Measurements from ENCODE around the gene SEC61A2.
"Not testable (repeated sequence)": the region's sequence is repeated elsewhere in the genome, so short reads cannot be mapped to it uniquely, and the experiment has no call there.

Gene SEC61A2

DNA sequence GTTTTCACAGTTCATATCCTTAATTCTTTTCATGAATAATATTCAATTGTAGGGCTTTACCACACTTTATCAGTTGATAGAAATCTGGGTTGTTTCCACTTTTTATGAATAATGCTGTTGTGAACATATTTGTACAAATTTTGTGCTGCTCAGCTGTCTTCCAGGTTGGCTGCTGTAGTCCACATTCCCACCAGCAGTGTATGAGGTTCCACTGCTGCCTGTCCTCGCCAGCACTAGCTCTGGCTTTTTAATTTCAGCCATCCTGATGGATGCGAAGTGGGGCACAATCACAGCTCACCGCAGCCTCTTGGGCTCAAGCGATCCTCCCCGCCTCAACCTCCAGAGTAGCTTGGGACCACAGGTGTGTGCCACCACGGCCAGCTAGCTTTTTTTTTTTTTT lies 33.5 kb downstream of the SEC61A2 start:
- no peak for DNase-seq

- DNase-seq = no peak
Measured at GRCh38 chr10:12164085-12164484, 34.6 kb downstream of the SEC61A2 start.

DNA sequence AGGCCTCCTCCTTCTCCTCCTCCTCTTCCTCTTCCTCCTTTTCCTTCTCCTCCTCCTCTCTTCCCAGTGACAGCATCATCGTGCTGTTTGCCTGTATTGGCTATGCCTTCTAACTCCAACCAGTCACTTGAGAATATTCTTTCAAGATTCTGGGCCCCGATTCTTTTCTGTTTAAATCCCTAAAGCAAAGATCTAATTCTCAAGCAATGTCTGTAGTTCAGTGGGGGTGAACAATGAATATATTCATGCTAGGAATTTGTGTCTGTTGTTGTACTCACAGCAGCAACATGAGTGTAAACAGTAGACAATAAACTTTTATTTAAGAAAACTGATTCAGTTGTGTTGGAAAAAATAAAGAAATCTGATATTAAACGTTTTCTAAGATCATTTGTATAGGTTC lies 35.6 kb downstream of the SEC61A2 start:
- no peak for DNase-seq

DNA sequence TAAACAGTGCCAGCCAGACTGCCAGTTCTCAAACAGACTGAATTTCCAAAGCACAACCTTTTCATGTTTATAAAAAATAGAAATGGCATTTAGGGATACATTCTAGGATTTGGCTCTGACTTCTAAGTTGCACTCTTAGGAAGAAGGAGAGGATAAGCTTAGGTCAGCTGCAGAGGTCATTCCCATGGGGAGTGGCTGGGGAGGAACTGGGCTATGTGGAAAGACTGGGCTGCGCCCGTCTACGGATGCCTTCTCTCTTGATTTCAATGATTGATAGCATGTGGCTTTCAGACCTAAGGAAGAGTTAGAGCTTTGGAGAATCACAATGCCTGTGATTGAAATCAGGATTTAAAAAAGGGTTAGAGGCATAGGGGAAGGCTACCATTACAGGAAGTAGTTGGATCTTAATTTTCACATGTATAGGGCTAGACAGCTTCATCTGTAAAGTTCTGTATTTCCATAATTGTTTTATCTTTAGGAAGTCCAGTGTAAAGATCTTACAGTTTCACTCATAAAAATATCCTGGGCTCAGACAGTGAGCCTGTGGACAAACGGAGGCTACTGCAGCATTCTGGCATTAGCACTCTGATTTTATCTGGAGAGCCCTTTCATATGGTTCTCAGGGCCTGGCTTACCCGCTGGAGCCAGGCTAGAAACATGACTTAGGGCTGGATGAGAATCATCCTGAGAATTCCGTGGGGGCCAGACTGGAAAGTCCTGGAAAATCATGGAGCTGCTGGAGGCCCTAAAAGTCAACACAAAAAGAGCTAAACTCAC lies 36.7 kb downstream of the SEC61A2 start:
- DNase-seq = no peak

GRCh38 chr10:12171512-12171911 lies 42.0 kb downstream of the SEC61A2 start:
- DNase-seq = not testable (repeated sequence)

DNA sequence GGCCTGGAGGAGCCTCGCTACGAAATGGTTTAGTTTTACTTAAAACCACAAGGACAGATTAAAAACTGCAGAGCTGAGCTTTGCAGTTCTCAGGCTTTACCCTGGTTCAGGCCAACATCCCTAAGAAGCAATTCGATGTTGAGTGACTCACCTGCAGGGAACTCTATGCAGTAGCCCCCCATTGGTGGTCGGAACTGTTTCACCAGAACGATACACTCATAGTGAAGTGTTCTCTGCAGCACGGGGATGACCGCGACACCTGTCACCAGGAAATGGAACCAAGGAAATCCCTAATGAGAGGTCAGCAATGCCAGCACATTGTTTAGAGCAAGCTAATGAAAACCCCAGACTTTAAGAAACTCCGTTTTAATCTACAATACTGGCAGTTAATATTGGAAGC lies 48.2 kb downstream of the SEC61A2 start:
- DNase-seq = no peak

GRCh38 chr10:12179606-12180170 lies 50.2 kb downstream of the SEC61A2 start:
- no peak for DNase-seq

GRCh38 chr10:12180221-12180974 lies 50.9 kb downstream of the SEC61A2 start:
- DNase-seq = no peak

GRCh38 chr10:12181065-12181775 lies 51.7 kb downstream of the SEC61A2 start:
- DNase-seq = peak; percentile 90

- DNase-seq = no peak
Measured at GRCh38 chr10:12184165-12184564, 54.7 kb downstream of the SEC61A2 start.

DNA sequence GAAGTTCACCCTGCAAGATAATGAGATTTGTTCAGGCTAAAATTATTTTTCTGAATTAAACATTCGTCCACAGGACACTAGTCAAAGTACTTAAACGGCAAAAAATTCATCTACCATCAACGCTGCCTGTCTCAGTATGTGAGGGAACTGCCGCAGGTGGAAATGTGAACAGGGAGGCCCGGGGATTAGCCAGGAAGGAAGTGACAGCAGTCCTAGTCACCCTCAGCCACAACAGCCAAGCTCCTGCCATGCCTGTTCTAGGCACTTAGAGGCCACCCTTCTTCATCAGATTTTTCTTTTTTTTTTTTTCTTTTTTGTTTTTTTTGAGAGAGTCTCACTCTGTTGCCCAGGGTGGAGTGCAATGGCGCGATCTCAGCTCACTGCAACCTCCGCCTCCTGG lies 56.8 kb downstream of the SEC61A2 start:
- peak; percentile 38 for DNase-seq

DNA sequence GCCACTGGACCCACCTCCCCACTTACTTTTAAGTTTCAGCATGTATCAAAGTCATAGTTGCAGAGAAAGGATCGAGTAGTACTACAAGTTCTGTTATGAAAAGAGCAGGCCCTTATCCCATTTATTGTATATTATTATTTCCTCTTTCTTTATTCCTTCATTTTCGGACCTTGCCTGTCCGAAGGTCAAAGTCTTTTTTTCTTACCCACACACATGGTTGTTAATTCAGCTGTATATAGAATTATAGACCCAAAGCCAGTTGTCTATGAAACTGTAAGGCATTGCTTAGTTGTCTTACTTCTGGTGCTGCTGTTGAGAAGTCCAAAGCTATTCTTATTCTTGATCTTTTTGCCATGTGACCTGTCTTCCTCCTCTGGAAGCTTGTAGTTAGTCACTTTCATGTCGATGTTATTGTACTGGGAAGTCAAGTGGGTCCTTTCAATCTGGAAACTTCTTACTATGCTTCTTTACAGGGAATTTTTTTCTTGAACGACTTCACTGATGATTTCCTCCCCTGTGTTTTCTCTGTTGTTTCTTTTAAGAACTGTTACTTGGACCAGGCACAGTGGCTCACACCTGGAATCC lies 57.9 kb downstream of the SEC61A2 start:
- DNase-seq = no peak

- no peak for DNase-seq
Measured at GRCh38 chr10:12188656-12189055, 59.2 kb downstream of the SEC61A2 start.

- no peak for DNase-seq
Measured at GRCh38 chr10:12189426-12189825, 59.9 kb downstream of the SEC61A2 start.

DNA sequence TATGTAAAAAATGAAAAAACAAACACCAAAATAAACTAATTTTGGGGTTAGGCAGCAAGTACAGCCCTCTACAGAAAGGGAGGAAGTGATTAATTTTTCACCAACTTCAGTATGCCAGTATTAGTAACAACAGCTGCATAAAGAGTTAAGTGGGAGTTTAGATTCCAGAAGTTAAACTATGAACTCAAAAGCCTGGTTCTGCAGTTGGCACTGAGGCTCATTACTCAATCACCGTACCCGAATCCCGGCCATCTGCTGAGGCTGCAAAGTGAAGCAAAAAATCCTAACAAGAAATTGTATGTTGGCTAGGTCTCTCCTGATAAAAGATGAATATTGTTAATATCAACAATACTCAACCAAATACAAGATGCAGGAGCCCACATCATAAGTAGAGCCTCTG lies 62.2 kb downstream of the SEC61A2 start:
- peak; percentile 24 for DNase-seq

DNA sequence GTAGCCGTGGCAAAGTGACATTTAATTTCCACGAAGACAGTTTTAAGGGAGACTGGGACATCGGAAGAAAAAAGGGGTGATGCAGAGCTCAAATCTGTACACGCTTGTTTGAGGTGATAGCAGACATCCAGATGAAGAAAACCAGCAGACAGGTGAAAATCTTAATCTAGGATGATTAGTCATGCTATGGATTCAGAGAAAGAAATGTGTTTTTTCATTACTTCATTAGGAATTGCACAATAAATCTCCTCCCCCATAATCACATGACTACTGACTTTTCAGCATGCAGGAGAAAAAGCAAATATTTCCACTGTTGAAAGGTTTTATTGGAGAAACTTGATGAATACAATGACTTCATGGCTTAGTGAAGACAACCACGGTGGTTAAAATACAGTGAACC lies 63.7 kb downstream of the SEC61A2 start:
- no peak for DNase-seq

GRCh38 chr10:12194752-12195271 lies 65.3 kb downstream of the SEC61A2 start:
- DNase-seq = peak; percentile 52

- no peak for DNase-seq
Measured at GRCh38 chr10:12195281-12195602, 65.8 kb downstream of the SEC61A2 start.

DNA sequence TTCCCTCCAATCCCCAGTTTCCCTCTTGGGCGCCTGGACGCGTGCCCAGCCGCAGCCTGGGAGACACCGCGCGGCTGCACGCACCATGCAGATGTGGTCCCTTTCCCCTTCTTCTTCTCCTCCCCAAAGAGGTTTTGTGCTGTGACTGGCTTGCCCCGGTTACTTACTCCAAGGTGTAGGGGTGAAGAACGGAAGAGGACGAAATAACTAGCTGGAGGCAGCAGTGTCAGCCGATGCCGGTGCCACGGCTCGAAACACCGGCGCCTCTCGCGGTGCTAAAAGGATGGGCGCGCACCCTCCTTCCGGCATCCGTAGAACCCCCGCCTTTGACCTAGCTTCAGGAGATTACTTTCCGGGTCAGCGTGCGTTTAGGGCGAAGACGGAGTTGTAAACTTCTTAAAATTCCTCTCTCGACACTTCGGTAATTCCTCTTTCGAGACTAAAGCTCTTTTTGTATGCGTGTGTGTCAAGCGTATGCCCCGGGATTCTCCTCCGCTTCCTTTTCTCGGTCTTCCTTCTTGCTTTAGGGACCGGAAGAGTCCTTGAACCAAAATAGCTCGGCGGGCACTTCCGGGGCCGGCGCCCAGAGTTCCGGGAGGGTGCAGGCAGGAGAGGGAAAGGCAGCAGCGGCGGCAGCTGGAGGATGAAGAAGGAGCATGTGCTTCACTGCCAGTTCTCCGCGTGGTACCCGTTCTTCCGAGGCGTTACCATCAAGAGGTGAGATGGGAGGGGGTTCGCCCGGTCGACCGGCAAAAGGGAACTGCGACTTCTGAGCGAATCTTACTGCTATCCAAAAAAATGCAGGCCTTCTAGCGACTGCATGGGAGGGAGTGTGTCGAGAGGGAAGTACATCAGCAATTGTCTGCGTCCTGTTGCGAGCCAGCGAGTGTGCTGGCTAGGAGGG lies 66.4 kb downstream of the SEC61A2 start, which contains the start of the genes CDC123 and NUDT5:
TSS of gene CDC123 (plus strand) at position 586 of the 904 bp plus-strand sequence. CDS start at position 644, 58 bp downstream.
TSS of gene NUDT5 (minus strand) at position 289 of the 904 bp plus-strand sequence. CDS start 9,600 bp downstream, outside the sequence.
- DNase-seq = peak; percentile 92

- no peak for DNase-seq
Measured at GRCh38 chr10:12196531-12197211, 67.2 kb downstream of the SEC61A2 start.

DNA sequence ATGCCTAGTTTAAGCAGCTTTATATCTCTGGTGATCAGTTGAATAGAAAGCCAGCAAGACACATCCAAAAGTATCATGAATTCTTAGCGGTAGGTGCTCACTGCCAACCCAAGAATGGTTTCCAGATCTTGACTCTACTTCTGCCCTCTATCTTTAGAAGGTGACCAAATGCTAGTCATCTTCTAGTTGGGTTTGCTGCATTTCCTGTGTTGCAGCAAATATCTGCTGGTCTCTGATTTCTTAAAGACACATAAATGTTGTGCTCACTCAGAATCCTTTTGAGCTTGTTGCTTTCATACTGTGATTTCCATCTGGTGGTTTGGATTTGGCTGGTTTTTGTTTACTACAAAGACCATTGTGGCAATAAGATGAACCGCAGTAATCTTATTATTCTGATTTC lies 68.7 kb downstream of the SEC61A2 start:
- peak; percentile 39 for DNase-seq
